Activated naive CD4-positive, alpha-beta T cell treated with anti-CD3 and anti-CD28 coated beads for 36 hours (primary cell): Measurements from ENCODE around the gene RIPK4. TPM values are rescaled to one million over a fixed set of nuclear protein-coding genes. Genes with fewer than 3 reads are reported as not detected.

ENCODE experiments used
- CTCF ChIA-PET: fragments of 350-600 bp; sonication (Branson Sonifier 250); formaldehyde crosslinking; loops from one replicate; lab custom pipeline; 2021; ENCODE audit warnings: antibody characterized with exemption; lab: Charles Lee
- DNase-seq: peaks from one replicate; pipeline ENCODE4 v3.0.0-alpha.2; 2020
- H3K27ac Mint-ChIP-seq: one replicate; pipeline ENCODE4 v1.8.0; 2021; ENCODE audit warnings: mild to moderate bottlenecking, mixed read lengths
- H3K27me3 Mint-ChIP-seq: one replicate; pipeline ENCODE4 v1.8.0; 2021; ENCODE audit warnings: low read depth, mixed read lengths
- H3K36me3 Mint-ChIP-seq: one replicate; pipeline ENCODE4 v1.8.0; 2021; ENCODE audit warnings: low read depth, mixed read lengths
- H3K4me1 Mint-ChIP-seq: one replicate; pipeline ENCODE4 v1.8.0; 2021; ENCODE audit warnings: low read depth, mixed read lengths
- H3K4me3 Mint-ChIP-seq: one replicate; pipeline ENCODE4 v1.8.0; 2021; ENCODE audit warnings: mild to moderate bottlenecking, moderate library complexity, mixed read lengths
- H3K9me3 Mint-ChIP-seq: one replicate; pipeline ENCODE4 v1.8.0; 2021; ENCODE audit warnings: mixed read lengths
- intact Hi-C: fragments of 100-400 bp; cut with micrococcal nuclease; formaldehyde crosslinking; loops from one replicate; pipeline ENCODE4 v1.15.1; 2023
- total RNA-seq, 2 experiments: library from RNA; stranded (reverse); gene quantifications; one replicate each; pipeline ENCODE4 v1.2.3, GENCODE V29; 2021

The RIPK4 gene
- total RNA-seq, 2 experiments from 2014 or later, result 0.33 to 0.49 TPM

DNA sequence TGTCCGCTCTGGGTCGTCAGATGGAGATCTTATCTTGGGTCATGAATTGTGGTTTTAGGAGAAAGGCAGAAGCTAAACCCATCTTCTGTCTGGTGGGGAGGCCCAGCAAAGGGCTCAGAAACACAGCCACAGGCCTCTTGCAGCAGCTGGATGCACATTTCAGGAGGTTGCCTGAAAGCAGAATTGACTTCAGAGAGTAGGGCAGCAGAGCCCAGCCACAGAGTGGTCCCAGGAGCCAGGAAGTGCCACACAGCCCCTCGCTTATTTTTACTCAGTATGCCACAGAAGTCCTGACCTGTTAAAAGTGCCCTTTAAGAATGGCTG, 8.3 kb upstream of the RIPK4 start:
- Mint-ChIP-seq H3K36me3 (no peaks in the 10 kb centered on the region), H3K4me1 (no peaks in the 10 kb centered on the region), H3K4me3 (no peak overlapping the region), H3K27me3 (peaks cover 53% of the 10 kb centered on the region), H3K27ac (no peak overlapping the region), H3K9me3 (no peaks in the 10 kb centered on the region)
- intact Hi-C loops, result no loop called here
- DNase-seq, result no peak
- CTCF ChIA-PET, result no interaction called here

- H3K9me3 Mint-ChIP-seq, result no peaks in the 10 kb centered on the region
- no peaks in the 10 kb centered on the region for H3K36me3 Mint-ChIP-seq
- H3K27me3 Mint-ChIP-seq, result peaks cover 56% of the 10 kb centered on the region
- CTCF ChIA-PET, result no interaction called here
- intact Hi-C loops, result no loop called here
- no peak overlapping the region for H3K27ac Mint-ChIP-seq
- no peak overlapping the region for H3K4me3 Mint-ChIP-seq
- no peak for DNase-seq
- H3K4me1 Mint-ChIP-seq, result no peaks in the 10 kb centered on the region
Measured at GRCh38 chr21:41774467-41775148, 7.8 kb upstream of the RIPK4 start.

DNA sequence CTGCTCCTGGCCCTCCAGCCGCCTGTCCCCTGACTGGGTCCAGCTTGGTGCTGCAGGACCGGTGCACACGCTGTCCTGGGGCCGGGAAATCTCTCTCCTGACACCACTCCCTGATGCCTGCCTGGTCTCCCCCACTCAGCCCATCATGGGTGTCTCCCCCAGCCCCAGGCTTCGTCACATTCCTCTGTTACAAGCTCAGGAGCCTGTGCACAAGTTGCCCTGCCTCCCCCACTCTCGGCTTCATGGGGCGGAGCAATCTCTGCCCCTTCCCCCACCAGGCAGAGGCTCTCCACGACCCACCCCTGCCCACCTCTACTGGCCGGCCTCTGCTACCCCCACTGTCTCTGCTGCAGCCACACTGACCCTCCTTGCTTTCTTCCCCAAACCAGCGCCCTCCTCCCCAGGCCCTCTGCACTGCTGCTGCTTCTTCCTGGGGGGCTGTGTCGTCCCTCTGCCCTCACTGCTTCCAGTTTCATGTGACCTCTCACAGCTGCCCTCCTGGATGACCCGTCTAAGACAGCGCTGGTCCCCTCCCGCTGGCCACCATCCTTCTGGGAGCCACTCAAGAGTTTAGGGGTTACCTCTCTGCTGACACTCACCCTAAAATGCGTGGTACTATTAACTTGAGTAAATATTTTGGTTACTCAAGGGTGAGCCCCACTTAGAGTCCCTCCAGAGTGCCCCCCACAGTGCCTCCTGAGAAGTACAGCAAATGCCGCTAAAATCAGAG, 5.7 kb upstream of the RIPK4 start:
- Mint-ChIP-seq H3K4me3 (no peak overlapping the region), H3K27ac (no peak overlapping the region), H3K27me3 (peaks cover 54% of the 10 kb centered on the region), H3K36me3 (no peaks in the 10 kb centered on the region), H3K9me3 (no peaks in the 10 kb centered on the region), H3K4me1 (peaks cover 16% of the 10 kb centered on the region)
- DNase-seq, result no peak
- intact Hi-C loops, result no loop called here
- CTCF ChIA-PET, result no interaction called here

GRCh38 chr21:41771625-41771945, 4.7 kb upstream of the RIPK4 start:
- Mint-ChIP-seq H3K36me3 (no peaks in the 10 kb centered on the region), H3K9me3 (no peaks in the 10 kb centered on the region), H3K4me1 (peaks cover 21% of the 10 kb centered on the region), H3K27me3 (peaks cover 54% of the 10 kb centered on the region), H3K27ac (no peak overlapping the region), H3K4me3 (no peak overlapping the region)
- CTCF ChIA-PET, result interaction anchor here (0.7 kb wide), 1 partner anchor 366 kb away, joined by 3 read pairs; no protein-coding TSS in a partner anchor
- DNase-seq, result no peak
- intact Hi-C loops, result no loop called here

DNA sequence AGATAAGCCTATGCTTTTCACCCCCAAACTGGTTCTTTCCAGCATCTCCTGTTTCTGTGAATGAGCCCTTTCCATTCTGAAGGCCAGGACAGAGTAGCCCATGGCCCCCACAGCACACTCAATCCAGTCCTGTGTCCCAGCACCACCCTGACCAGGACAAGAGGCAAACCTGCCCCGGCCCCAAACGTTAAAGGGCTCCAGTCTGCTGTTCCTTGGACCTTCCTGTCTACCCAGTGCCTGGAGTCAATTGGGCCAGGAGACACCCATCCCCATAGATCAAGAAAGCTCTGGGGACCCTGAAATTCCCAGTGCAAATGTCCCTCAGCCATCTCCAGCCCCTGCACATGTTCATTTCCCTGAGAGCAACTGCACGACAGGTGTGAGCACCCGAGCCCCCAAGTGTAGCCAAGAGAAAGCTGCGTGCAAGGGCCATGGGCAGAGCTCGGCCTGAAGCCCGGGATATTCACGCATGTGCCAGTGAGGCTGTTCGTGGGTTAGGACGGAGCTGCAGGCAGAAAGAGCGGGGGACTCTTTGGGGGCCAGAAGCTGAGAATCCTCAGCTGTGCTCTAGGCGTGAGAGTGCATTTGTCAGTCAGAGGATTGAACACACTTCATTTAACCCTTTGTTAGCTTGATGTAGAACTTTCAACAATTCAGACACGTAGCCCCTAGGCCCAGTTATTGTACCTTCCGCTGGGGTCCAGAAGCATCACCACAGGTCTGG, 4.2 kb upstream of the RIPK4 start:
- Mint-ChIP-seq H3K4me1 (peaks cover 21% of the 10 kb centered on the region), H3K9me3 (no peaks in the 10 kb centered on the region), H3K36me3 (no peaks in the 10 kb centered on the region), H3K27me3 (peaks cover 54% of the 10 kb centered on the region), H3K4me3 (no peak overlapping the region), H3K27ac (no peak overlapping the region)
- CTCF ChIA-PET, result interaction anchor here (0.7 to 0.8 kb wide), 2 partner anchors 366 to 632 kb away, joined by 3 to 4 read pairs; no protein-coding TSS in a partner anchor
- intact Hi-C loops, result no loop called here
- DNase-seq, result no peak

- Mint-ChIP-seq H3K27ac (no peak overlapping the region), H3K36me3 (no peaks in the 10 kb centered on the region), H3K4me3 (no peak overlapping the region), H3K4me1 (peaks cover 21% of the 10 kb centered on the region), H3K9me3 (no peaks in the 10 kb centered on the region), H3K27me3 (peaks cover 55% of the 10 kb centered on the region)
- intact Hi-C loops, result loop anchor here (5.0 kb wide), 2 partner anchors 237 to 488 kb away; no protein-coding TSS in a partner anchor
- CTCF ChIA-PET, result interaction anchor here (0.8 kb wide), 1 partner anchor 631 kb away, joined by 4 read pairs; no protein-coding TSS in a partner anchor
- DNase-seq, result no peak
Measured at GRCh38 chr21:41769933-41770332, 3.1 kb upstream of the RIPK4 start.

- no peaks in the 10 kb centered on the region for H3K9me3 Mint-ChIP-seq
- no peak overlapping the region for H3K27ac Mint-ChIP-seq
- CTCF ChIA-PET, result no interaction called here
- no peak for DNase-seq
- H3K27me3 Mint-ChIP-seq, result peaks cover 54% of the 10 kb centered on the region
- intact Hi-C loops, result loop anchor here (5.0 kb wide), 2 partner anchors 238 to 487 kb away; no protein-coding TSS in a partner anchor
- no peaks in the 10 kb centered on the region for H3K36me3 Mint-ChIP-seq
- H3K4me1 Mint-ChIP-seq, result peaks cover 21% of the 10 kb centered on the region
- no peak overlapping the region for H3K4me3 Mint-ChIP-seq
Measured at GRCh38 chr21:41769521-41769920, 2.7 kb upstream of the RIPK4 start.

- H3K9me3 Mint-ChIP-seq, result no peaks in the 10 kb centered on the region
- intact Hi-C loops, result loop anchor here (5.0 kb wide), 2 partner anchors 238 to 487 kb away; no protein-coding TSS in a partner anchor
- DNase-seq, result no peak
- H3K27ac Mint-ChIP-seq, result no peak overlapping the region
- no peaks in the 10 kb centered on the region for H3K36me3 Mint-ChIP-seq
- CTCF ChIA-PET, result interaction anchor here (0.7 kb wide), 1 partner anchor 48 kb away, joined by 3 read pairs; no protein-coding TSS in a partner anchor
- peaks cover 55% of the 10 kb centered on the region for H3K27me3 Mint-ChIP-seq
- H3K4me3 Mint-ChIP-seq, result no peak overlapping the region
- peaks cover 21% of the 10 kb centered on the region for H3K4me1 Mint-ChIP-seq
Measured at GRCh38 chr21:41769111-41769510, 2.3 kb upstream of the RIPK4 start.

GRCh38 chr21:41768437-41769042, 1.7 kb upstream of the RIPK4 start:
- DNase-seq, result peak; percentile 35
- H3K4me3 Mint-ChIP-seq, result peak overlapping the region; percentile 75
- CTCF ChIA-PET, result interaction anchor here (0.7 to 1.3 kb wide), 2 partner anchors 48 to 350 kb away, joined by 3 read pairs; no protein-coding TSS in a partner anchor
- no peak overlapping the region for H3K27ac Mint-ChIP-seq
- intact Hi-C loops, result loop anchor here (5.0 kb wide), 2 partner anchors 239 to 486 kb away; no protein-coding TSS in a partner anchor
- peaks cover 57% of the 10 kb centered on the region for H3K27me3 Mint-ChIP-seq
- H3K9me3 Mint-ChIP-seq, result no peaks in the 10 kb centered on the region
- no peaks in the 10 kb centered on the region for H3K36me3 Mint-ChIP-seq
- peaks cover 21% of the 10 kb centered on the region for H3K4me1 Mint-ChIP-seq

DNA sequence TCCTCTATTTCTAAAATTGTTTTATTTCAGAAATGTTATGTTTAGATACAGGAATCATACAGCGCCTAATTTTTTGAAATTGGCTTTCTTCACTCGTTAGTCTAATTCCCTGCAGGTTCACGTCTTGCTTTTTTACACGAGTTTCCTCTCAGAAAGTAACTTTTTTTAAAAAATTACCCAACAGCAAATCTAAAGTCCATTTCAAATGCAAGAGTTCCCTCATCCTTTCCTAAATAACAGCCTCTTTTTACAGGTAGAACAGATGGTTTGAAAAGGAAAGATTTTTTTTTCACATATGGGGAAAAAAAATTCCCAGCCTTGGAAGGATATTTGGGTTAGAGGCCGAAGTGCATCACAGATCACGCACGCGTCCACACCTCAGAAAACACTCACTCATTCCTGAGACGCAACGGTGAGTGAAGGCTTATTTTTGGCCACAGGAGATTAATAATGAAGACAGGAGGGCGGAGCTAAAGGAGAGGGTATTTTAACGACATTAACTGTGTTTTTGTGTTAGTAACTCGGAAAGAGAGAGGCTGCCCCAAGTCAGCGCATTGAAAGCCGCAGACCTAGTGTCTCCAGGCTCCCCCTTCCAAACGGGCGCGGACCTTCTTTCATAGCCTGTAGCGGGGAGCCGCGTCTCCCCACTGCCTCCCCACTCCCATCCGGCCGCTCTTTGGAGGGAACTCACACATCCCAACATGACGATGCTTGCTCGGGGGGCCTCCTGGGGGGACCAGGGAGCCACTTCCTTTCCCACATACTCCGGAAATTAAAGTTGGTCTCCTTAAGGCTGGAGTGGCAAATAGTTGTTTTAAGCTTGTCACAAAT, 969 bp upstream of the RIPK4 start:
- Mint-ChIP-seq H3K4me3 (peak overlapping the region; percentile 75), H3K27me3 (peaks cover 60% of the 10 kb centered on the region), H3K9me3 (no peaks in the 10 kb centered on the region), H3K36me3 (no peaks in the 10 kb centered on the region), H3K4me1 (peaks cover 24% of the 10 kb centered on the region), H3K27ac (no peak overlapping the region)
- peak; percentile 24 for DNase-seq
- CTCF ChIA-PET, result interaction anchor here (1.3 kb wide), 1 partner anchor 351 kb away, joined by 3 read pairs; no protein-coding TSS in a partner anchor
- intact Hi-C loops, result loop anchor here (5.0 kb wide), 2 partner anchors 239 to 486 kb away; no protein-coding TSS in a partner anchor
